GM18508 (cell line): ENCODE results near the gene LTBP3.
"Not testable (repeated sequence)": the region's sequence is repeated elsewhere in the genome, so short reads cannot be mapped to it uniquely, and the experiment has no call there.

Experiments
- ATAC-seq: cut with Tn5 transposase; IDR thresholded peaks from one replicate; pipeline ENCODE4 v1.9.1; 2021; ENCODE audit warnings: moderate number of reproducible peaks; ENCODE audit not compliant: insufficient read depth, unreplicated experiment

Gene LTBP3

DNA sequence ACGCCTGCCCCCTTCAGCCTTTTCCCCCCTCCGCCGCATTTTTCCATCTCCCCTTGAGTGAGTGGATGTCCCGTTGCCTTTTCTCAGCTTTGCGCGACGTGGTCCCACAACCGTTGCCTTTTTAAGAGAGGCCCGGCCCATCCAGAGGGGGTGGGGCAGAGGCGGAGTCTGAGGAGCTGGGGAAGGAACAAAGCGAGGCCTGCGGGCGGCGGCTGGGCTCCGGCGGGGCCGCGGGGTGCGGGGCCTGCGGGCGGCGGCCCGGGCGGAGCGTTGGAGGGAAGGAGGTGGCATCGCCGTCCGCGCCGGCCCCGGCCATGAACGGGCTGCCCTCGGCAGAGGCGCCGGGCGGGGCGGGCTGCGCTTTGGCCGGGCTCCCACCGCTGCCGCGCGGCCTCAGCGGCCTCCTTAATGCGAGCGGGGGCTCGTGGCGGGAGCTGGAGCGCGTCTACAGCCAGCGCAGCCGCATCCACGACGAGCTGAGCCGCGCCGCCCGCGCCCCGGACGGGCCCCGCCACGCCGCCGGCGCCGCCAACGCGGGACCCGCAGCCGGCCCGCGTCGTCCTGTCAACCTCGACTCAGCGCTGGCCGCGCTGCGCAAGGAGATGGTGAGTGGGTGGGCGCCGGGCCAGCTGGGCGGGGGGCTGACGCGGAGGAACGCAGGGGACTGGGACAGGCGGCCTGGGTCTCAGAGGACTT is 14.3 kb upstream of the LTBP3 start, which contains the start of gene FAM89B:
Gene FAM89B (plus strand): TSS at position 183 of the 696 bp plus-strand sequence. CDS start 132 bp downstream, at position 315.
- no peak for ATAC-seq

DNA sequence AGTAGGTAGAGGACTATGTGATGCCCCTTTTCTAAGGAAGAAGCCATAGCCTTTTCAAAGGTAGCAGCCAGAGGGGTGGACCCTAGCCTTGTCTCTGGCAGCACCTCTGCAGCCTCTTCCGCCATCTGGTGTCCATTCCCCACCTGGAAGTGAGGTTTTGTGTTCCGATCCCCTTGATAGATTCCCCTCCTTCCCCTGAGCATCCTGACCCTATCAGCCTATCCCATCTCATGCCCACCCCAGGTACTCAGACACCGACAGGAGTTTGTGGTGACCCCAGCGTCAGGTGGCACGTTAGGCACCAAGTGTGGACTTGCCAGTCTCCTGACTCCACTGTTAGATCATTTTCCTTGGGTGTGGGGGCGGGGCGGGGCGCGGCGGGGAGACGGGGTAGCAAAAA is 13.8 kb upstream of the LTBP3 start:
- no peak for ATAC-seq

DNA sequence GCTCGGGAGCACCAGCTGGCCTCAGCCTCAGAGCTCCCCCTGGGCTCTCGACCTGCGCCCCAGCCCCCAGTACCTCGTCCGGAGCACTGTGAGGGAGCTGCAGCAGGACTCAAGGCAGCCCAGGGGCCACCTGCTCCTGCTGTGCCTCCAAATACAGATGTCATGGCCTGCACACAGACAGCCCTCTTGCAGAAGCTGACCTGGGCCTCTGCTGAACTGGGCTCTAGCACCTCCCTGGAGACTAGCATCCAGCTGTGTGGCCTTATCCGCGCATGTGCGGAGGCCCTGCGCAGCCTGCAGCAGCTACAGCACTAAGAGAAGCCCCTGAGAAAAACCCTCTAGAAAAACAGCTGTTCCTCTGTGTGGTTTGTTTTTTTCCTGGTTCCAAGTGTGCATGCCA is 13.3 kb upstream of the LTBP3 start:
- ATAC-seq = no peak

DNA sequence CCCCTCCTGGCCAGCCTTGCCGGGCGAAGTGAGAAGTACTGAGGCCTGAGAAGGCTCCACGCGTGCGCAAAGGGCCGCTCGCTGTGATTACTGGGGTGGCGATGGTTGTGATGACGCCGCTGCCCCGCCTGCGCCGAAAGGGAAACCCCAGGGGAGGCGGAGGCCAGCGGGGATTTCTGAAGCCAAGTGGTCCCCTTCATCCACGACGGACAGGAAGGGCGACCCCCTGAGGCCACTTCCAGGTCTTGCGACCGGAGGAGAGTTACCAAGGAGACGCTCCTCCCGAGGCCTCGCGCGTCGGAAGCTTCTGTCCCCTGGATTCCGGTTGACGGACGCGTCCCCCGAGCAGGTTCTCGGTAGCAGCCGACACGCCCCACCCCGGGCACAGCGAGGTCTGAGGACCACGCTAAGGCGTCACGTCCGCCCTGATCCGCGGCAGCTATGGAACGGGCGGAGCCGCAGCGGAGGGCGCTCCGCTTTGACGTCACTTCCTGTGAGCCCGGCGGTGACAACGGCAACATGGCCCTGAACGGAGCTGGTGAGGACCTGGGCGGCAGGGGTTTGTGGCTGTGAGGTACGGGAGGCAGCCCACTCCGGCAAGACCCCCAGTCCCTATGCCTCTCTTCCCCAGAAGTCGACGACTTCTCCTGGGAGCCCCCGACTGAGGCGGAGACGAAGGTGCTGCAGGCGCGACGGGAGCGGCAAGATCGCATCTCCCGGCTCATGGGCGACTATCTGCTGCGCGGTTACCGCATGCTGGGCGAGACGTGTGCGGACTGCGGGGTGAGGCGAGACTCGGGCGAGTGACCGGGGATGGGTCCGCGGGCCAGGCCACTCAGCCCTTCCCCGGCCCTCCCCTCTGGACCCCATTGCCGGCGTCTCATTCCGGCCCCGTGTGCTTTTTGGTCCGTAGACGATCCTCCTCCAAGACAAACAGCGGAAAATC is 12.1 kb upstream of the LTBP3 start, which contains the start of gene ZNRD2:
Gene ZNRD2 (plus strand): TSS at position 505 of the 946 bp plus-strand sequence. CDS start 15 bp downstream, at position 520.
- peak; percentile 41 for ATAC-seq

DNA sequence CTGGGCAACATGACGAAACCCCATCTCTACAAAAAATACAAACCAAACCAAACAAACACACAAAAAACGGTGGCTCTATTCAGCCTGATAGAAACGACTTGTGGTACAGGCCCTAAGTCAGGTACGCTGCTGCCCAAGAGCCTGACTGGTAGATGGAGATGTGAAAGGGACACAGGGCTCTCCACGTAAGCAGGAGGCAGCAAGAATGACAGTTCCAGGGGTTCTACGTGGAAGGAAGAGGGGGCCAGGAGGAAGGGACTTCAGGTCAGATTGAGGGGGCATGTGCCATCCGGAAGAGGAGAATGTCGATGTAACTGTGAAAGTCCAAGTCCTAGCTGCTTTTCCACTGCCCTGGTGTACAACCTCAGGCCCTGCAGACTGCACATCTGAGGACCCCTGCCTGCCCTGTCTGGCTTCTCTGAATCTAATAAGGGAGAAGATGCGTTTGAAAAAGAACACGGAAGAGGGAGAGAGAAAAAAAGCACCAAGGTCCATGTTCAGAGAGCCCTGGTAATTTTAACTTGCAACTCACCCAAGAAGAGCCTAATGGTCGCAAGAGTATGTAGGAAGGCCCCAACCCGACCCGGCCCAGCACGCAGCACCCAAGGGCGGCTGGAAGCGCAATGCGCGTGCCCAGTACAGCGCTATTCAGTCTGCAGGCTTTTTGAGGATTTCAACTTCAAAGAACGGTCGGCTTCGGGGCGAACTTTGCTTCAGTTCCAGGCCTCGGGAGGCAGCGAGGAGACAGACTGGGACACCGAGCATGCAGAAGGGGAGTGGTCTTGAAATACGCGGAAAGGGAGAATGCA is 11.2 kb upstream of the LTBP3 start:
- no peak for ATAC-seq

DNA sequence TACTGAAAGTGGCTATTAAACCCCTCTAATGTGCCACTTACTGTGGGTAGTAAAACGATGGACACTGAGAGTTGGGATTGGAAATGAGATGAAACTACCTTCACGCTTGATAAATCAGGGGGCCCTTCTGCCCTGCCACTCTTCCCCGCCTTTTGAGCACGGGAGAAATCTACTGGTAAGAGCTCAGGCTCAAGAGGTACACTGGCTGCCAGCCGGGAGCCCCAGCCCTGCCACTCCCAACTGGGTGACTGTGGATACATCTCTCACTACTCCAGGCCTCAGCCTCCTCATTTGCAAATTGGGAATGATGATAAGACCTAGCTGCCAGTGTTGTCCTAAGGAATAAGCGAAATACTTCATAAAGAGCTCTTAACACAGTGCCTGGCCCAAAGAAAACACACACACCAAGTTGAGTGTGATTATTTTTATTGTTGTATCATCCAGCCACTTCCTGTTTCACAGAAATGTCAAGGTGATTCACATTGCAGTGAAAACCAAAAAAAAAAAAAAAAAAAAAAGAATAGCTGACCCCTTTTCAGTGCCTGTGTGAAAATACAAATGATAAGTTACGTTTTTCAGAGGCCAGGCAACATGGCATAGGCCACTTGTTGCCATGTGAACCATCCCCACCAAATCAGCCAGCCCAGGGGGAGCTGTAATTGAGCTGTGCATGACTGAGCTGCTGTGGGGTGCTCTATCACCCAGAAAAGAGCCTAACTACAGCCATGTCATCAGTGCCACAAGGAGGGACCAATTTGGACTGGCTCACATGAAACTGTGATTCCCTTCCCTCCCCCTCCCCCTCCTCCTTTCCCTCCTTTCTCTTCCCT is 7.7 kb upstream of the LTBP3 start:
- no peak for ATAC-seq

DNA sequence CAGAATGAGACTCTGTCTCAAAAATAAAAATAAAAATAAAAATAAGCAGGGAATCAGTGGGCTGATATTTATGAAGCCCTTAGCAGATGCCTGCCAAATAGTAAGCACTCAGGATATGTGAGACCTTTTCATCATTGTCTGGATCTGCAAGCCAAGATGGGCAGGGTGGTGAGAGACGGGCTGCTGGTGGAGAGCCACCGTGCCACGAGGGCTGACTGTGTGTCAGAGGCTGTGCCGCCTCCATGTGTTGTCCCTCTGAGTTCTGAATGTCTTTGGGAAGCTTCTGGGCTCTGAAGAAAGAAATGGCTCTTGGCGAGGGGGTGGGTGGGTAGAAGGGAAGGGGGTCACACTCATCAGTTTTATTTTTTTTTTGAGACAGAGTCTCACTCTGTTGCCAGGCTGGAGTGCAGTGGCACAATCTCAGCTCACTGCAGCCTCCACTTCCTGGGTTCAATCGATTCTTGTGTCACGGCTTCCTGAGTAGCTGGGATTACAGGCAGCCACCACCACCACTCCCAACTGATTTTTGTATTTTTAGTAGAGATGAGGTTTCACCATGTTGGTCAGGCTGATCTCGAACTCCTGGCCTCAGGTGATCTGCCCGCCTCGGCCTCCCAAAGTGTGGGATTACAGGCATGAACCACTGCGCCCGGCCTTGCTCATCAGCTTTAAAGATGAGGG is 6.9 kb upstream of the LTBP3 start:
- ATAC-seq = not testable (repeated sequence)

DNA sequence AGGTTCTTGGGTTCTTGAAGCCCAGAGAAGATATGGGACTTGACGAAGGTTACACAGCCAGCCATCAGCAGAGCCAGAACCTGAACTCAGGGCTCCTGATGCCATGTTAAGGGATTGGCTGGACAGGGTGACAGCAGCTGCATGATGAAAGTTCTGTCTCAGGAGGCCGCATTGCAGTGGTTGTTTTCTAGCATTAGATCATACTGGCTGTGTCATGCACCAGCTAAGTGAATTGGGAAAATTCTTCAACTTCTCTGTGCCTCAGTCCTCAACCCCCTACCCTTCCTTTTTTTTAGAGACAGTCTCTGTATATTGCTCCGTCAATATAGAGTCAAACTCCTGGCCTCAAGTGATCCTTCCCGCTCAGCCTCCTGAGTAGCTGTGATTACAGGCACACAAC is 5.4 kb upstream of the LTBP3 start:
- ATAC-seq = no peak

DNA sequence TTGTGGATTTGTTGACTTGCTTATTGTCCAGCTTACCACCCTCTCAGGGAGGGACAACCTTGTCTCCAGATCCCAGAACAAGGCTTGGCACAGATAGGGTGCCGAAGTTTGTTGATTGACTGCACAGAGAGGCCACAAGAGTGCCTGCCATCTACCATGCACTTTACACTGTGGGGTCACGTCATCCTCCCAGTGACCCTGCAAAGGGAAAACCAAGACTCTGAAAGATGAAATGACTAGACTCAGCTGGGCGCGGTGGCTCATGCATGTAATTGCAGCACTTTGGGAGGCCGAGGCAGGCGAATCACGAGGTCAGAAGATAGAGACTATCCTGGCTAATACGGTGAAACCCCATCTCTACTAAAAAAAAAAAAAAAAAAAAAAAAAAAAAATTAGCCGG is 4.6 kb upstream of the LTBP3 start:
- no peak for ATAC-seq

DNA sequence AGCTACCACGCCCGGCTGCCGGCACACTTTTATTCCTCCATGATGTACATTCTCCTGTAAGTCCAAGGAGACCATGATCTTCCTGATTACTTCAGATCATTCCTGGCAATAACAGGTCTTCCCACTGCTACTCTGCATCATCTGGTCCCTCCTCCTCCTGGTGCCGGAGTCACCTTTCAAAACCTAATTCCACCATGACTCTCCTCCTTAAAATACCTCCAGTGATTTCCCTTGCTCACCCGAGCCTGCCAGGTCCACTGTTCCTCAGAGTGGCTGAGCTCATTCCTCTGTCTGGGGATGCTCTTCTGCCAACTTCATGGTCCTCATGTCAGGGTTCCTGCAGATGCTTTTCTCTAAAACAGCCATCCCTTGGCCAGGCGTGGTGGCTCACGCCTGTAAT is 3.9 kb upstream of the LTBP3 start:
- no peak for ATAC-seq

DNA sequence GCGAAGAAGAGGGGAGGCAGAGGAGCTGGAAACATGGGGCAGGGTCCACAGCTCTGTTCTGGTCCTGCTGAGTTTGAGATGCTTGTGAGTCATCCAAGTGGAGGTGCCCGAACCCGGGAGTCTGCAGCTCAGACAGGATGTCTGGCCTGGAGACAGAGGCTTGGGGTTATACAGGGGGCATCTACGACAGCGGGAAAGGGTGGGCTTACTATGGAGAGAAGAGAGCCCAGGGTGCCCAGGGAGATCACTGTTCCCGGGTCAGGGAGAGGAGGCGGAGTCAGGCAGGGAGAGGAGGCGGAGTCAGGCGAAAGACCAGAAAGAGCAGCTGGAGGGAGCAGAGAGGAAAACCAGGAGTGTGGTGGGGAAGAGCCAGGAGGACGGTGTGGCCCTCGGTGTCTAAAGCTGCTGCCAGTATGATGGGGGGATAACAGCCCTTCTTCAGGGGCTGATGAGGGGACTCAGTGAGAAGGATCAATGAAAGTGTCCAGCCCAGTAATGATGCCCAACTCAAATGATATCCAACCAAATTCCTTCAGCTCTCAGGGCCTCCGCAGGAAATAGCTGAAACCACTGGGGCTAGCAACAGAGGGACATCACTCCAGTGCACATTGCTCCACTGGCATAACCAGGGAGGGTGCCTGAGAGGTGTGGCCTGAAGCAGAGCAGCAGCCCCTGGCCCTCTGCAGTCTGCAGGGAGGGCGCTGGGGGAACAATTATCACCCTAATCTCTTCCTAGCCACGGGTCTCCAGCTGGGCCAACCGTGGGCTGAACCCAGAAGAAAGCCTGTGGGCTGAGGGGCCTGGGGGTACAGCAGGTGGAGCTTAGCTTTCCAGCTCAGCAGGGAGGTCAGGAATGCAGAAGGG is 2.6 kb upstream of the LTBP3 start:
- no peak for ATAC-seq

DNA sequence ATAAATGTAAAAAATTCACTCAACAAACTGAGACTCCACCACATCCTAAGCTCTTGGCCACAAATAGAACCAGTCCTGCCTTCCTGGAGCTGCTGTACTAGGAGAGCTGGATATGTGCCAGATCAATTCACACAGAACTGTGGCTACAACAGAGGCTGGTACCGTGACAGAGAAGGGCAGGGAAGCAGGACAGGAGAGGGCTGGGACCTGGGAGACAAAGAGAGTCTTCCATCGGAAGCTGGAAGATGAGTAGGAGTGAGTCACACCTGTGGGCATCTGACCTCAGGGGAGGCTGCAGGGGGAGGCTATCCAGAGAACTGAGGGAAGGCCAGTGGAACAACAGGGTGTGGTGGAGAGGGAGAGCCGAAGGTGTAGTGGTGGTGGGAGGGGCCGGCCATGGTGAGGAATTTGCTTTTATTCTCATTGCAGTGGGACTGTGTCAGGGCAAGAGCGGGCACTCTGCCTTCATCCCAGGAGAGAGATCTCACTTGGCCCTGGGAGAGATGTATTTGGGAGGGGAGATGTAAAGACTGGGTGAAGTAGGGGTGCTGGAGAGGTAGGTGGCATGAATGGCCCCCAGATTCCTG is 1.9 kb upstream of the LTBP3 start:
- ATAC-seq = no peak

DNA sequence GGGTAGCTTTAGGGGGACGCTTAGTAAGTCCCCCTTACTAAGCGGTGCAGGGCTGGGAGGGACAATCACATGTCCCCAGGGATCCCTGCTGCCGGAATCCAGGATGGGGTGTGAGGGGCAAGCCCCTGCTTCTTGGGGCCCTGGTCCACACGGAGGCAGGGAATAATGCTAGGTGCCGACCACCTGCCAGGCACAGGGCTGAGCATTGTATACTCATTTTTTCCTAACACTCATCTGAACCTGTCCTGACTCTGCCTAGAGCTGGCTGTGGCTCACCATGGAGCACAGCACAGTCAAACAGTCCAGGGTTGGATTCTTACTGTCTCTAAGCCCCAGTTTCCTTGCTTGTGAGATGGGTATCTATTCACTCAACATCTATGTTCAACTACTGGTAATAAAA is 1.4 kb upstream of the LTBP3 start:
- no peak for ATAC-seq

DNA sequence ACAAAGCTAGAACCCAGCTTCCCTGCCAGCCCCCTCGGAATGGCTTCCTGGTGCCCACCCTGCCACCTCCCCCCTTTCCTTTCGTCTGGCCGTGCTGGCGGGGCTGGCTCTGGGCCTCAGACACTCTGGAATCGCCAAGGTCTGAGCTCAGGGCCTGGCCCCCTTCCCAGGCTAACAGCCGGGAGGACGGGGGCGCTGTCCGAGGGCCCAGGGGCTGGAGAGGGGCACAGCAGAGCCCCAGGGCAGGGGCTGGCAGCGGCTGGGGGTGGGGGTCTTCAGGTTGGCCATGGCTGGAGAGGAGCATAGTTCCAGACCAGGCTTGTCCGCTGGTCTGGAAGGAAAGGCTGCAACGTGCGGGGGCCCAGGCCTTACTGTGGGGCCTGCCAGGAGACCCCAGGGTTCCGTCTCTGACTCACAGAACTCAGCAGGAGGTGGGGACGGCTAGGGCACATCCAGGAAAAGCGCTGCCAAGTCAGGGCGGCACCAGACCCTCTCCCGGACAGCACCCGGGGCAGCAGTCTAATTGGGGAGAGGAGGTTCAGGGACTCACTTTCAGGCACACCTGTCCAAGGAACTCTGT is 861 bp upstream of the LTBP3 start:
- ATAC-seq = no peak

DNA sequence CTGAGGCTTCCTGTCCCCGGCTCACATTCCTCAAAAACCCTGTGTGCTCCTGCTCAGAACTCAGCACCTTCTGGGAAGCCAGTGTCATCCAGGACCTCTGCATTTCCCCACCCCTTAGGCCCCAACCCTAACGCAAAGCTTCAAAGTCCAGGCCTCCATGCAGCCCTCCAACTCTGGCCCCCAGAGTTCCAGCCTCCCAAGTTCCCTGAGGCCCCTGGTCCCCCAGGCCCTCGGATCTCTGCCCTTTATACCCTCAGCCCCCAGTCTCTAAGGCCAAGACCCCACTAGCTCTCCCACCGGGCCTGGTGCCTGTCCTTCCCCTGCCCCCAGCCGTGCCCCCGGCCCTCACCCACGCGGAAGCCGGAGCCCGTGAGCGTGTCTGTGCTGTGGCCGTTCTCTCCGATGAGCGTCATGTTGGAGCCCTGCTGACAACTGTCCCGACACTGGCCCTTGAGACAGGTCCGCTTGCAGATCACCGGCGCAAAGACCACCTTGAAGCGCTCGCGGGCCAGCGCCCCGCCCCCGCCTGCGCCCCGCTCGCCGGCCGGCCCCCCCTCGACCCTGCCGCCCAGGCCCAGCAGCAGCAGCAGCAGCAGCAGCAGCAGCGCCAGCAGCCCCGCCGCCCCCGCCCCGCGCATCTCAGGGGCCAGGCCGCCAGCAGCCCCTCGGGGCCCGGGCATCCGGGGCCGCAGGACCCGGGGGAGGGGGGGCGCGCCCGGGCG is 718 bp downstream of the LTBP3 start:
- ATAC-seq = no peak

DNA sequence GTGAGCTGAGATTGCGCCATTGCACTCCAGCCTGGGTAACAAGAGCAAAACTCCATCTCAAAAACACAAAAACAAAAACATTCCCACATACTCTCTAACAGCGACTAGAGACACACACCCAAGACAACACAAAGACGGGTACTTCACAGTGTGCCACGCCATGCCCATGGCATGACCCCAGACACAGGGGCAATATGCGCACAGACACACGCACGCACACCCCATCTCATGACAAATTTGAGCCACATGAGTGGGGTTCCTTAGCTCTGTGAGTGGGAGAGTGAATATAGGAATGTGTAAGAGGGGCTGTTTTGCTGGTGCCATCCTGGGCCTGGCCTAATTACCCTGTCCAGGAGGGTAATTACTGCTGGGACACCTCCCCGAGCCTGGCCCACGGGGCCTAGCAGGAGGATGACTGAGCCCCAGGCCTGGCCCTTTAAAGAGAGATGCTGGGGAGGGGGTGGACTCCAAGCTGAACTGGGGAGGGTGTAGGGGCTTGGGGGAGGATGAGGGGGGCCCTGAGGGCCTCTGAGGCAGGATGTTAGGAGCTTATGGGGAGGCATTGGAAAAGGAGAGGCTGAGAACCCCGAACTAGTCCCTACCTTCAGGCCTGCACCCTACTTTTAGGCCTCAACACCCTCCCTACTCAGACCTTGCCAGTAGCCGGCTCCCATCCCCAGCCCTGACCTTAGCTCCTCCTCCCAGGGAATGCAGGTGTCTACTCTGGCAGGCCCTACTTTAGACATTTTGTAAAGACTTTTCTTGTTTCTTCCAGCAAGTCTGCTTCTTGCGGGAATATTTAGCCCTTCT is 1.5 kb downstream of the LTBP3 start:
- ATAC-seq = no peak
